IPS-18a (cell line): ENCODE results near the gene HYDIN.
"Not testable (repeated sequence)": the region's sequence is repeated elsewhere in the genome, so short reads cannot be mapped to it uniquely, and the experiment has no call there.

Experiments used
- H3K27ac ChIP-seq: one replicate; pipeline ENCODE4 v1.5.1; 2013; ENCODE audit warnings: low read length
- H3K27me3 ChIP-seq: one replicate; pipeline ENCODE4 v1.6.1; 2013; ENCODE audit warnings: mild to moderate bottlenecking, low read length; ENCODE audit not compliant: control insufficient read depth, insufficient read depth
- H3K36me3 ChIP-seq: one replicate; pipeline ENCODE4 v1.6.1; 2013; ENCODE audit warnings: low read depth, low read length; ENCODE audit not compliant: control insufficient read depth
- H3K4me1 ChIP-seq: one replicate; pipeline ENCODE4 v1.6.1; 2013; ENCODE audit warnings: low read depth, low read length; ENCODE audit not compliant: control insufficient read depth
- H3K4me3 ChIP-seq: one replicate; pipeline ENCODE4 v1.5.1; 2013; ENCODE audit warnings: low read length
- H3K9ac ChIP-seq: one replicate; pipeline ENCODE4 v1.6.1; 2013; ENCODE audit warnings: mild to moderate bottlenecking, low read length, moderate library complexity
- H3K9me3 ChIP-seq: one replicate; pipeline ENCODE4 v1.6.1; 2013; ENCODE audit warnings: low read depth, low read length; ENCODE audit not compliant: control insufficient read depth

HYDIN gene

DNA sequence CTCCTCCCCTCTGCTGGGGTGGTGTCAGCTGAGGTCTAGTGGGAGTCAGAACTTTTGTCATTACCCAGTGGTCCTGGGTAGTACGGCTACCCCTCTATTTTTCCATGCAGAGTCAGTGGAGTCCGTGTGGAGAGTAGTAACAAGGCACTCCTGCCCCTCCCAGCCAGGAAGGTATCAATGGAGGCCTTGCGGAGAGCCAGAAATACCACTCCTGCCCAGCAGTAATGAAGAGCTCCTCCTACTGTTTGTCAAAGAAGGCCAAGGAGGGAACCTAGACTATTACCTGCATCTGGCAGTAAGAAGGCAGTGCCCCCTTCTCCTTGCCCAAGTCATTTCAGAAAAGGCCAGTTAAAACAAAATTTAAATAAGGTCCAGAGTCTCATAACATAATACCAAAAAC is 262.2 kb downstream of the HYDIN start:
- not testable (repeated sequence) for H3K36me3 ChIP-seq, H3K27ac ChIP-seq, H3K9me3 ChIP-seq, H3K9ac ChIP-seq, H3K27me3 ChIP-seq, H3K4me3 ChIP-seq, H3K4me1 ChIP-seq

DNA sequence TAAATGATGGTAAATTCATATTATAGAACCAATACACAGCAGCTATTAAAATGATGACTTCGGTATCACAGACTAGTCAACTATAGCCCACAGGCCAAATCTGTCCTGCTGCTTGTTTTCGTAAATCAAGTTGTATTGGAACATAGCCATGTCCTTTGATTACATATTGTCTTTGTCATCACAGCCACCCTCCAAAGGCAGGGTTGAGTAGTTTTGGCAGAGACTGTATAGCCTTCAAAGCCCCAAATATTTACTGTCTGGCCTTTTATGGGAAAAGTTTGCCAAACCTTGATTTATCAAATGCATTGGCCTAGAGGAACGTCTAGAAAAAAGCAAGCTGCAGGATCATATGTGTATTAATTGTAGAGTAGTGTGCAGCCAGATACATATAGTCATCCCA is 270.4 kb downstream of the HYDIN start:
- H3K36me3 ChIP-seq, H3K4me1 ChIP-seq, H3K27ac ChIP-seq, H3K9me3 ChIP-seq, H3K9ac ChIP-seq, H3K27me3 ChIP-seq, H3K4me3 ChIP-seq: not testable (repeated sequence)

DNA sequence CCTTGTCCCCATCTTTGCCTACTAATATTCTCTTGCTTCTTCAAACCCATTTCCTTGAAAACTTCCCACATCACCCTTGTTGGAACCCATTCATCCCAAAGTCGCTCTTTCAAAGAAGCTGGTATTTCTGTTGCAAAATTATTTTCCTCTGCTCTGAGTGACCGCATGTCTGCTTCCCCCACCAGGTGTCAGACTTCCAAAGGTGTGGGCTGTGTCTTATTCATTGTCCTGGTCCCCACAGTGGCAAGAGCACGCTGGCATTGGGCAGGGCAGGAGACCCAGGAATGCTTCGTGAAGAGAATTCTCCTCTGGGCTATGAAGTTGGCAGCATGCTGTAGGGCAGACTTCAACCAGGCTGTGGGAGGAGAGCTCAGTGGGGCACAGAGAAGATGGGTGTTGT is 275.6 kb downstream of the HYDIN start:
- H3K27ac ChIP-seq, H3K27me3 ChIP-seq, H3K4me1 ChIP-seq, H3K4me3 ChIP-seq, H3K9me3 ChIP-seq, H3K9ac ChIP-seq, H3K36me3 ChIP-seq: not testable (repeated sequence)

DNA sequence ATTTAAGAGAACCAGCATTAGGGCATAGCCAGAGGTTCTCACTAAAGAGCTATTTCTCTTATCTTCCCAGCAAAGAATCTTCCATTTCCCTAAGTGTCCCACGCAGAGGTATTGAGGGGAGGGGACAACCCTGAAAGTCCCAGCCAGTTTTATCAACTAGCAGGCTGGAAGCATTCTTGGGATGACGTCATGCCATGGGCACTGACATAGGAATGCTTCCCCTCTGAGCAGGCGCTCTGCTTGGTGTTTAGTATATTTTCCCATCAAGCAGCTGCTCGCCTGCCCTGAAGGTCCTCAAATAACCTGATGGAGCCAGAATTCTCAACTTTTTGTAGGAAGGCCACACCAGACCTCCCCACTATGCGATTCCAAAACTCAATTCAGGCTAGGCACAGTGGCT is 276.7 kb downstream of the HYDIN start:
- H3K27me3 ChIP-seq, H3K4me1 ChIP-seq, H3K27ac ChIP-seq, H3K9ac ChIP-seq, H3K36me3 ChIP-seq, H3K4me3 ChIP-seq, H3K9me3 ChIP-seq: not testable (repeated sequence)

DNA sequence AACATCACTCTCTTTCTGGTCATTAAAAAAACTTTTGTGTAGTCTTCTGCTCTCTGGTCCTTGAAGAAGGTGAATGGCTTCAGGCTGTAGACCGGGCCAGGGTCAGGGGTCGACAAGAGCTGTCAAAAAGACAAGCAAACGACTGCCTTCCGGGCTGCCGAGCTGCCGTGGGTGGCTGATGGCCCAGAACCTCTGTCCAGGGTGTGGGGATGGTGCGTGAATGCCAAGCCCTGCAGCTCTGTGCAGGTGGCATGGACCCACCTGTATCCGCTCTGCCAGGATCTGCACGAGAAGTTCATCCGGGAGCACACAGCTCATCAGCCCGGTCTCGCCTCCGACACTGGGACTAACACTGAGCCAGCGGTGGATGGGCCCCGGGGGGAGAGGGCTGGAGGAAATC is 287.0 kb downstream of the HYDIN start:
- not testable (repeated sequence) for H3K4me3 ChIP-seq, H3K4me1 ChIP-seq, H3K27me3 ChIP-seq, H3K27ac ChIP-seq, H3K9me3 ChIP-seq, H3K36me3 ChIP-seq, H3K9ac ChIP-seq

DNA sequence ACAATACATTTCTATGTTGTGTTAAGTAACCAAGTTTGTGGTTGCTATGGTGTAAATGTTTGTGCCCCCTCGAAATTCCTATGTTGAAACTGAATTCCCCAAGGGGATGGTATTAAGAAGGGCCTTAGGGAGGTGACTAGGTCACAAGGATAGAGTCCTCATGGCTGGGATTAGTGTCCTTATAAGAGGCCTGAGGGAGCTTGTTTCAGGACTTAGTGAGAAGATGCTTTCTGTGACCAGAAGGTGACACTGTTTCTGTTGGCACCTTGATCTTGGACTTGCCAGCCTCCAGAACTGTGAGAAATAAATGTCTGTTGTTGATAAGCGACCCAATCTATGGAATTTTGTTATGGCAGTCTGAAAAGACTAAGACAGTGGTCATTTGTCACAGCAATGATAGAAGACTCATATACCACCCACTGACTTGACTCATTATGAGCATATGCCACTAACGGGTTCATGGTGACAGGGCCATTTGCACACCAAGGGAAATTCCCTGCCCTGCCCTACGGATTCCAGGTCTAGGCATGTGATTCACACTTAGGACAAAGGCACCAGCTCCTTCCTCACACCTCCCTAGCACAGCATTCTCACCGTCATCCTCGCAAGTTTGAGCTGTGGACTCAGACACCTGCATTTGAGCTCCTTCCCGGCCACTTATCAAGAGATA is 290.7 kb downstream of the HYDIN start:
- not testable (repeated sequence) for H3K27me3 ChIP-seq, H3K4me1 ChIP-seq, H3K9ac ChIP-seq, H3K9me3 ChIP-seq, H3K4me3 ChIP-seq, H3K36me3 ChIP-seq, H3K27ac ChIP-seq

DNA sequence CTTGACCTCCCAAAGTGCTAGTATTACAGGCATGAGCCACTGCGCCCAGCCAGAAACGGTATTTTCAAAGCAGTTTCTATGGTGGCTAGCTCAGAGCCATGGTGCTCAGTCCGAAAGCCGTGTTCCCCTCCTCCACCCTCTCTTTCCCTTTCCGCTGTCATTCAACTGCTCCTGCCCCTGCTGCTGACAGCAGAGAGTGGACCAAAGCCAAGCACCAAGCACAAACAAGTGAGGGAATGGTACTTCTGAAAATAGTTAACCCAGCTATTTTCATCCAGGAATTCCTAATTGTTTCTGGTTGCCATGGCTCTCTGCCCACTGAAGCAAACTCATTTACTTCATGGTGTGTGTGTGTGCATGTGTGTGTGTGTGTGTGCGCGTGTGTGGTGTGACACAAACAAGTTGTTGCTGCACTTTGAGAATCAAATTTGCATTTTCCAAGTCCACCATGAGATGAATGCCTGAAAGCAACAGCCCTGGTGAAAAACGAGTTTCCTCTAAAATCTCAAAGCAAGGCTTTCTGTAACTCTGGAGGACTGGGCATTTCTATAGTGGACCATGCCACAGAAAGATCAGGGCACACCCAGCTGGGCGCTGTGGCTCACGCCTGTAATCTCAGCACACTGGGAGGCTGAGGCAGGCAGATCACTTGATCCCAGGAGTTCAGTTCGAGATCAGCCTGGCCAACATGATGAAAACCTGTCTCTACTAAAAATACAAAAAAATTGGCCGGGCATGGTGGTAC is 293.6 kb downstream of the HYDIN start:
- not testable (repeated sequence) for H3K9me3 ChIP-seq, H3K4me1 ChIP-seq, H3K36me3 ChIP-seq, H3K9ac ChIP-seq, H3K27me3 ChIP-seq, H3K27ac ChIP-seq, H3K4me3 ChIP-seq

DNA sequence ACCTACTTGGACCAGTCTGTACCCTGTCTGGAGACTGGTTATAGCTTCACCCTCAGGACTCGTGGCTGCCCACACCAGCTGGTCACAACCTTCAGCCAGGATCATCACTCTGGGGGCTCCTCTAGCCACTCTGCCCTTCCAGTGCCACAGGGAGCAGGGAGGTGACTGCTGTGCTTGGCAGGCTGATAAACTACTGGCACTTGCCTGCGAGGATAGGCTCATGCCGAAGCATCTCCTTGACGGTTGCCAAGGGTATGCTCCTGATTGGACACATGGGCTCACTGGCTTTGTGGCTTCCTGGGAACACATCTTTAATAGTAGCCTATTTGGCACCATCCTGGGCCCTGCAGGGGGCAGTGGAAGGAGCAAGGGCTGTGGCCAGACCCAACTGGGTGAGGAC is 295.2 kb downstream of the HYDIN start:
- H3K9me3 ChIP-seq, H3K9ac ChIP-seq, H3K27me3 ChIP-seq, H3K27ac ChIP-seq, H3K4me3 ChIP-seq, H3K4me1 ChIP-seq, H3K36me3 ChIP-seq: not testable (repeated sequence)

DNA sequence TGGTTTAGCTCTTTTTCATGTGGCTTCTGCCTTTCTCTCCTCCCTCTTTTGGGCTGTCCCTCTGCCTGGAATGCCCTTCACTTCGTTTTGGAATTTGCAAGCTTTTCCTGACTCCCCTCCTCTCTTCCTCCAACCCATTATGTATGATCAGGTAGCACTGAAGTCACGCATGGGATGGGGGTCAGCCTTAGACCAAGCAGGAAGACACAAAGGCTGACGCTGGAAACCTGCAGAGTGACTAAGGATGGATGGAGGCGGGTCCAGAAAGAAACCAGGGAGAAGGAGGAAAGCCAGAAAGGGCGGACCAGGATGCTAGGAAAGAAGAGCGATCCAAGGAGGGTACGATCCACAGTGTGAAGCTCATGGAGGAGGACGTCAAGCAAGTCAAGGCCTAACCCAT is 296.8 kb downstream of the HYDIN start:
- not testable (repeated sequence) for H3K9ac ChIP-seq, H3K9me3 ChIP-seq, H3K27ac ChIP-seq, H3K4me3 ChIP-seq, H3K36me3 ChIP-seq, H3K27me3 ChIP-seq, H3K4me1 ChIP-seq

DNA sequence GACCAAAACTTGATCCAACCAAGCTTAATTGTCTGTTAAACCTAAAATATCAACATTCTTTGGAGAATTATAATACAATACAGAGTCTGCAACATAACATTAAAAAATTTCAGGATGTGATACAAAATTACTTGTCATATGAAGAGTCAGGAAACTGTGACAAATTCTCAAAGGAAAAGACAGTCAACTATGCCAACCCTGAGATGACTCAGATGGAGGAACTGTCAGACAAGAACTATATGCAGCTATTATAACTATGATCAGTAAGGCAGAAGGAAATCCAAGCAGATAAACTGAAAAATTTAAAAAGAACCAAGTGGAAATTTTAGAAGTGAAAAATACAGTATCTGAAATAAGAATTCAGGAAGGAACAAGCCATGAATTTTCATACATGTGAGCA is 299.8 kb downstream of the HYDIN start:
- not testable (repeated sequence) for H3K27ac ChIP-seq, H3K27me3 ChIP-seq, H3K9me3 ChIP-seq, H3K36me3 ChIP-seq, H3K4me1 ChIP-seq, H3K4me3 ChIP-seq, H3K9ac ChIP-seq

DNA sequence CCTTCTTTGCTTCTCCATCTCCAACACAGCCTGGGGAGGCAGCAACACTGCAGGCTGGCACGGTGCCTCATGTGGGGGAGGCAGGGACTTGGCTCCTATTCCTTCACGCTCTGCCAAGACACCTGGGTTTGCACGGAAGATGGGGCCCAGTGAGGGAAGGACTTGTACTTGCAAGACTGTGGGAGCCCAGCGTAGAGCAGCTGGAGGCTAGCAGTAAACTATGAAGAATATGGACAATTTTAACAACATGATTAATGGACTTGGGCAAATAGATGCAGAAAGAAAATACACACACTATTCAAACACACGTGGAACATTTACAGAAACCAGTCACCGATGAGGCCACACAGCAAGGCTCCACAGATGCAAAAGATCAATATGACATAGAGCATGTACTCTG is 308.4 kb downstream of the HYDIN start:
- H3K9ac ChIP-seq, H3K4me1 ChIP-seq, H3K27ac ChIP-seq, H3K9me3 ChIP-seq, H3K4me3 ChIP-seq, H3K27me3 ChIP-seq, H3K36me3 ChIP-seq: not testable (repeated sequence)

DNA sequence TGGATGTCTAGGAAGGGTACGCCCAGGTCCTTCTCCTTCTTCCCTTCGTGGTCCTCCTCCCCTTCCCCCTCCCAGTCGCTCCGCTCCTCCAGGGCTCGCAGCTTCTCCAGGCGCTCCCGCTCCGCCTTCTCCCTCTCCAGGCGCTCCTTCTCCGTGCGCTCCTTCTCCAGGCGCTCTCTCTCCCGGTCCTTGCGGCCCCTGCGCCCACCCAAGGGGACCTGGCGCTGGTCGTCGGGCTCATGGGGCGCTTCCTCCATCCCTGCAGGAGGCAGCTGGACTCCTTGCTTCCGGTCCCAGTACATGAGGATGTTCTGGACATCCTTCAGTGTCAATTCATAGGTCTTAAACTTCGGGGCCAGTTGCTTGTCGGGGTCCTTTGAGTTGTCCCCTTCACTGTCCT is 309.9 kb downstream of the HYDIN start:
- not testable (repeated sequence) for H3K9ac ChIP-seq, H3K27me3 ChIP-seq, H3K9me3 ChIP-seq, H3K4me1 ChIP-seq, H3K27ac ChIP-seq, H3K36me3 ChIP-seq, H3K4me3 ChIP-seq
